A549 treated with AZD9567 at 1 μM for 4 hours (cell line): ENCODE results near the gene CWC27. TPM values are rescaled to one million over a fixed set of nuclear protein-coding genes. Genes with fewer than 3 reads are reported as not detected.

Source experiments
- total RNA-seq: library from RNA; stranded (reverse); fragments of 200-300 nt; extraction: Qiagen RNA extraction; gene quantifications from 5 replicates; pipeline ENCODE4 v1.2.3, GENCODE V29; 2022; ENCODE audit not compliant: insufficient read depth

CWC27 gene, protein sequence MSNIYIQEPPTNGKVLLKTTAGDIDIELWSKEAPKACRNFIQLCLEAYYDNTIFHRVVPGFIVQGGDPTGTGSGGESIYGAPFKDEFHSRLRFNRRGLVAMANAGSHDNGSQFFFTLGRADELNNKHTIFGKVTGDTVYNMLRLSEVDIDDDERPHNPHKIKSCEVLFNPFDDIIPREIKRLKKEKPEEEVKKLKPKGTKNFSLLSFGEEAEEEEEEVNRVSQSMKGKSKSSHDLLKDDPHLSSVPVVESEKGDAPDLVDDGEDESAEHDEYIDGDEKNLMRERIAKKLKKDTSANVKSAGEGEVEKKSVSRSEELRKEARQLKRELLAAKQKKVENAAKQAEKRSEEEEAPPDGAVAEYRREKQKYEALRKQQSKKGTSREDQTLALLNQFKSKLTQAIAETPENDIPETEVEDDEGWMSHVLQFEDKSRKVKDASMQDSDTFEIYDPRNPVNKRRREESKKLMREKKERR
- total RNA-seq = 12.8 to 16.4 TPM (median 13.7 TPM) in 5 replicates

DNA sequence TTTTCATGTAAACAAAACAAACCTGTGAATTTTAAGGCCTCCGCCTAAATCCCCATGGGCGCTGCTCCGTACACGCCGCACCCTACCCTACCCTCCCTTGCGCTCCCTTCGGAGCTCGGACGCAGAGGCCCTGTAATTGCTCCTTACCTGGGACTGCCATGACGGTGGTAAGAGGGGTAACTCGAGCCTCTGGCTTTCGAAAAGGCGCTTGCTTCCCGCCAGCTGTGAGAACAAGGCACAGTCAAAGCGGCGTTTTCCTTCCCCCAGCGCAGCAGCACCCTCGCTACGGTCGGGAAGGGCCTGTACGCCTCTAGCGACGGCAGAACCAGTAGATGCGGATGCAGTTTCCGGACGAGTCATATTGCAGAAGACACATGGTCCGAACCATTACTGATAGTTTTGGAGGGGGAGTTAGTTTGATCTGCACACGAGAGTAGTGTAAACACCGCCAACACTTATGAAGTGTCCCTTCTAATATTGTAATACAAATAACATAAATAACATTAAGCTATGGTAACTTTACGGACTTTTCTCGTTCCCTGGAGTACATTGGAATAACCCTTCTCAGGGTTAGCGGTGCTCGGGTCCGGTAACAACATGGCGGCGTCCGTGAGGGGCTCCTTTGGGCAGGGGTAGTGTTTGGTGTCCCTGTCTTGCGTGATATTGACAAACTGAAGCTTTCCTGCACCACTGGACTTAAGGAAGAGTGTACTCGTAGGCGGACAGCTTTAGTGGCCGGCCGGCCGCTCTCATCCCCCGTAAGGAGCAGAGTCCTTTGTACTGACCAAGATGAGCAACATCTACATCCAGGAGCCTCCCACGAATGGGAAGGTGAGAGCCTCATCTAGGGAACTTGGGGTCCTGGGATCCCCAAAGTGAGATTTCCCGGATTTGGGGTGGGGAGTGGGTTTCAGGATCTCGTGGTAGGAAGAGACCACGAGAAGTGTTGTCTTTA, at the start of gene CWC27, which contains the start of gene SREK1IP1:
CWC27 (plus strand) TSS at position 573 of the 955 bp plus-strand sequence; CDS start at position 790, 217 bp downstream.
SREK1IP1 (minus strand) TSS at position 334 of the 955 bp plus-strand sequence; CDS start at position 160, 174 bp downstream.

Other genes with a start within 250 kb of the CWC27 start
- 0.13 TPM in 1 of 5 replicates, not detected in the others for gene SHISAL2B, start 78.4 kb upstream of the CWC27 start, total RNA-seq
- gene SREK1IP1, start 239 bp upstream of the CWC27 start, total RNA-seq = 3.6 to 9.9 TPM (median 8.0 TPM) in 5 replicates